Uterus (tissue), 4 donors: ENCODE data around the gene INMT. TPM values are rescaled to one million over a fixed set of nuclear protein-coding genes. Genes with fewer than 3 reads are reported as not detected.

Experiments
- DNase-seq, 2 donors: peaks; one replicate each; pipeline ENCODE4 v3.0.0-alpha.2; 2019 to 2020
- H3K27ac ChIP-seq, 2 donors: fragments of 200-600 bp; sonication (generic); 1 replicate in 1 of 2; 2 replicates in 1 of 2; pipeline ENCODE4 v1.5.1; 2016 to 2018
- H3K27me3 ChIP-seq, 2 donors: fragments of 200-600 bp; sonication (generic); one replicate each; pipeline ENCODE4 v1.5.1; 2018 to 2019; ENCODE audit warnings: control low read depth in 1 of 2
- H3K36me3 ChIP-seq, 2 donors: fragments of 200-600 bp; sonication (generic); one replicate each; pipeline ENCODE4 v1.5.1; 2019; ENCODE audit warnings: control low read depth in 1 of 2
- H3K4me1 ChIP-seq, 2 donors: fragments of 200-600 bp; sonication (generic); one replicate each; pipeline ENCODE4 v1.5.1; 2018 to 2019; ENCODE audit warnings: control low read depth in 1 of 2
- H3K4me3 ChIP-seq, 2 donors: fragments of 200-600 bp; sonication (generic); 1 replicate in 1 of 2; 2 replicates in 1 of 2; pipeline ENCODE4 v1.5.1; 2018 to 2019; ENCODE audit warnings: mild to moderate bottlenecking in 1 of 2
- H3K9me3 ChIP-seq, 2 donors: fragments of 200-600 bp; sonication (generic); one replicate each; pipeline ENCODE4 v1.5.1; 2019; ENCODE audit warnings: control low read depth in 1 of 2
- POLR2A ChIP-seq, 2 donors: fragments of 450-650 bp; IDR thresholded peaks; one replicate each; pipeline ENCODE4 v1.6.1; 2016; ENCODE audit warnings: antibody characterized with exemption in 2 of 2, mild to moderate bottlenecking in 1 of 2, moderate library complexity in 1 of 2
- intact Hi-C: fragments of 100-400 bp; cut with DNase I; formaldehyde crosslinking; loops from one replicate; pipeline ENCODE4 v1.15.1; 2023; ENCODE audit warnings: low total_unique reads
- total RNA-seq, 4 donors: library from RNA; depleted of rRNA in 3 of 4; stranded (reverse); fragments of >200 nt in 3 of 4; gene quantifications; one replicate each; pipeline versions ENCODE4 v1.1.0 to v1.2.4, GENCODE V29; 2014 to 2023
- TF ChIP-seq, protein P1 (sequence below), 4 experiments: fragments of 200-600 bp in 2 of 4; fragments of 450-650 bp in 2 of 4; sonication (generic) in 2 of 4; IDR thresholded peaks; one replicate each; pipeline ENCODE4 v1.5.1; 2016 to 2019; ENCODE audit warnings: antibody characterized with exemption in 4 of 4, mild to moderate bottlenecking in 2 of 4, moderate library complexity in 1 of 4
- donor health status: DM: yes; HTN: yes; CAD: no.

The INMT gene
- total RNA-seq, 4 donors from 2014 or later, result 6.5 to 29.2 (median 20.0) TPM

DNA sequence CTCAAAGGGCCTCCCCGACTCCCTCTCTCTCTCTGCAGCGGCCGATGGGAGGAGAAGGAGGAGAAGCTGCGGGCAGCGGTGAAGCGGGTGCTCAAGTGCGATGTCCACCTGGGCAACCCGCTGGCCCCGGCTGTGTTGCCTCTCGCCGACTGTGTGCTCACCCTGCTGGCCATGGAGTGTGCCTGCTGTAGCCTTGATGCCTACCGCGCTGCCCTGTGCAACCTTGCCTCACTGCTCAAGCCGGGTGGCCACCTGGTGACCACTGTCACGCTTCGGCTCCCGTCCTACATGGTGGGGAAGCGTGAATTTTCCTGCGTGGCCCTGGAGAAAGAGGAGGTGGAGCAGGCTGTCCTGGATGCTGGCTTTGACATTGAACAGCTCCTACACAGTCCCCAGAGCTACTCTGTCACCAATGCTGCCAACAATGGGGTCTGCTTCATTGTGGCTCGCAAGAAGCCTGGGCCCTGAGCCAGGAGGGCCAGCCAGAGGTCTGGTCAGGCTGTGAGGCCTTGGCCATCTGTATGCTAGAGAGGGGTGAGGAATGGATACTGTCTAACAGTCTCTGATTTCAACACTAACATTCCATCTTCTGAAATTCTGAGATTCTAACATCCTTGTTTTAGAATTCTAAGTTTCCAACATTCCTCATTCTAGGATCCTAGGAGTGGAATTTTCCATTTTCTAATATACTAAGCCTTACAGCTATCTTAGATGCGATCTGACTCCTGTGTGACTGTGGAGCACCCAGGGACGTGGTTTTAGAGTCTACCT, 3.6 kb downstream of the INMT start:
- no peaks in the 10 kb centered on the region for H3K36me3 ChIP-seq
- no peak overlapping the region for H3K4me3 ChIP-seq
- H3K27me3 ChIP-seq, result no peaks in the 10 kb centered on the region
- intact Hi-C loops, result no loop called here
- no peak for TF ChIP-seq POLR2A (IDR thresholded peaks at IDR 0.05)
- TF ChIP-seq, protein P1, sequence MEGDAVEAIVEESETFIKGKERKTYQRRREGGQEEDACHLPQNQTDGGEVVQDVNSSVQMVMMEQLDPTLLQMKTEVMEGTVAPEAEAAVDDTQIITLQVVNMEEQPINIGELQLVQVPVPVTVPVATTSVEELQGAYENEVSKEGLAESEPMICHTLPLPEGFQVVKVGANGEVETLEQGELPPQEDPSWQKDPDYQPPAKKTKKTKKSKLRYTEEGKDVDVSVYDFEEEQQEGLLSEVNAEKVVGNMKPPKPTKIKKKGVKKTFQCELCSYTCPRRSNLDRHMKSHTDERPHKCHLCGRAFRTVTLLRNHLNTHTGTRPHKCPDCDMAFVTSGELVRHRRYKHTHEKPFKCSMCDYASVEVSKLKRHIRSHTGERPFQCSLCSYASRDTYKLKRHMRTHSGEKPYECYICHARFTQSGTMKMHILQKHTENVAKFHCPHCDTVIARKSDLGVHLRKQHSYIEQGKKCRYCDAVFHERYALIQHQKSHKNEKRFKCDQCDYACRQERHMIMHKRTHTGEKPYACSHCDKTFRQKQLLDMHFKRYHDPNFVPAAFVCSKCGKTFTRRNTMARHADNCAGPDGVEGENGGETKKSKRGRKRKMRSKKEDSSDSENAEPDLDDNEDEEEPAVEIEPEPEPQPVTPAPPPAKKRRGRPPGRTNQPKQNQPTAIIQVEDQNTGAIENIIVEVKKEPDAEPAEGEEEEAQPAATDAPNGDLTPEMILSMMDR (IDR thresholded peaks at IDR 0.05), result no peak
- peak overlapping the region in 1 of 2 donors; percentile 24 for H3K27ac ChIP-seq
- peak; percentile 61 to 71 for DNase-seq
- H3K9me3 ChIP-seq, result no peaks in the 10 kb centered on the region
- peaks cover 0 to 7% of the 10 kb centered on the region in 2 donors for H3K4me1 ChIP-seq

DNA sequence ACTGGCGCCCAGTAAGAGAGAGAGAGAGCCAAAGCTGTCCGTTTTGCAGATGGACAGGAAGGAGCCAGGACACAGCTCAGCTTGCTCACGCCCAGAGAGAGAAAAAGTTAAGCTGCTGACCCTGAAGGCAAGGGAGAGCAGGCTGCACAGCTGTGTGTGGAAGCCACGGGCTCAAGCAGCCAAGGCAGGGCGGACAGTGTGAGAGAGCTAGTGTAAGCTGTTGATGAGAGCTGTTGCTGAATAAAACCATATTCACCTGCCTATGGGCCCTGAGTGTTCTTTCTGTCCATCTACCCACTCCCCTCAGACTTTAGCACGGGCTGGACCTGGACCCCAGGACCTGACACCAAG, 5.4 kb downstream of the INMT start:
- Histone ChIP-seq H3K9me3 (no peaks in the 10 kb centered on the region), H3K4me3 (no peak overlapping the region), H3K36me3 (no peaks in the 10 kb centered on the region), H3K27ac (peak overlapping the region in 1 of 2 donors; percentile 28), H3K27me3 (no peaks in the 10 kb centered on the region), H3K4me1 (no peaks in the 10 kb centered on the region)
- intact Hi-C loops, result no loop called here
- DNase-seq, result no peak
- TF ChIP-seq POLR2A (IDR thresholded peaks at IDR 0.05), result no peak
- TF ChIP-seq, protein P1 (IDR thresholded peaks at IDR 0.05), result no peak

DNA sequence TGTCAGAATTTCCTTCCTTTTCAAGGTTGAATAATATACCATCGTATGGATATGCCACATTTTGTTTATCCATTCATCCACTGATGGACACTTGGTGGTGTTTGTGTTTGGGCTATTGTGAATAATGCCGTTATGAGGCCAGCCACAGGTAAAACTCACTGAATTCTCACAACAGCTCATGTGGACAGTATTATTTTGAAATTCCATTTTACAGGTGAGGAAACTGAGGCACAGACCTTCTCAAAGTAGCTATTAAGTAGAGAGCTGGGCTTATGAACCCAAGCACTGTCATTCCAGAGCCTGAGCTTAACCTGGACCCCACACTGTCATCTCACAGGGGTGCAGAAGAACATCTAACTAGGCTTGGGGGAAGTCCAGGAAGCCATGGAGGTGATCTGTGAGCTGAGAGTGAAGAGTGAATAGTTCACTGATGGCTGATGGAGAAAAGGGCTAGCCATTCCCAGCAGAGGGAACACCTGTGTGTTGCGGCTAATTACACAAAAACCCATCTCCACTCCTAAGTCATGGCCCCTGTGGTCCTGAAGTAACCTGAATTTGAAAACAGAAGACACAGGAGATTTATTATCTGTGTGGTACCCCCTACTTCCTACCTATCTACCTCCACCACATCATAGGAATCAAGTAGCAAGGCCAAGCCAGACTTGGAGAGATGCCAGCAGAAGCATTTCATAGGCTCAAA, 8.7 kb downstream of the INMT start:
- TF ChIP-seq, protein P1 (IDR thresholded peaks at IDR 0.05), result no peak
- TF ChIP-seq POLR2A (IDR thresholded peaks at IDR 0.05), result no peak
- DNase-seq, result peak; percentile 46 to 53
- Histone ChIP-seq H3K9me3 (no peaks in the 10 kb centered on the region), H3K27ac (peak overlapping the region in 1 of 2 donors; percentile 12), H3K27me3 (no peaks in the 10 kb centered on the region), H3K4me1 (no peaks in the 10 kb centered on the region), H3K36me3 (no peaks in the 10 kb centered on the region), H3K4me3 (no peak overlapping the region)
- intact Hi-C loops, result no loop called here

DNA sequence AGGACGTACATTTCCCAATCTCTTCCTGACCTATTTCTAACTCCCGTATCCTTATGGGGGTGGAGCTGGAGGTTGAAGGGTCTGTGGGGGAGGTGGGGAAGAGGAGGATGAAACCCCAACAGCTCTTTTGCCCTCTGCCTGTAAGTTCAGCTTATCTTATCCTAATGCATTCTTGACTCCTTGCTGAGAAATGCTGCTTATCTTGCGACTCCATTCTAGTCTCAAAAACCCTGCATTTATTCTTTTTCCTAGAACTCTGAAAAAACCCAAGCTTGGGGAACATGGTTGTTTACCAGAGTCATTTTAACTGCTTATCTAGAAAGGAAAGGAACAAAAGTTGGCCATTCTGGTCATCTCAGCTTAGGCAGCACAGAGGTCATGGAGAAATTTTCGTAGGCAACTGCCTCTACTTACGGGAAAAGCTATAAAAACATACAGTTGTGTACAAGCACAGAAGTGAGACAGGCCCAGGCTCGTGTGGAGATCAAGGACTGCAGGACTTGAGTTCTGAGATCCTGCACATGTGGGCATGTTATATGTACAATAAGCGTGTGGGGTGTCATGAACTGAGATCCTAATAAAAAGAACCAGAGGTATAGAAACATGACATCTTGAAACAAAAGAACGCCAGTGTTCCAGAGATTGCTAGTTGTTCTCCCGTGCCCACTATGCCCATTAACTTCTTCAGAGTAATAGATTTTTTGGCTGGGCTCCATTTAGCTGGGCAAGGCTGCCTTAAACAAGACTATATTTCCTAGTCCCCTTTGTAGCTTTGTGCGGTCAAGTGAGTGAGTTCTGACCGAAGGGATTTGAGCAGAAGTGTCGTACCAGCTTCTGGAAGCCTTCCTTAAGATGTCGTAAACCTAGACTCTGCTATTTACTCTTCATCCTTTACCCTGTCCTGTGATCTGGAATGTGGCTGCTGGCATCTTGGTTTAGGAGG, 9.6 kb downstream of the INMT start:
- TF ChIP-seq, protein P1 (IDR thresholded peaks at IDR 0.05), result no peak
- TF ChIP-seq POLR2A (IDR thresholded peaks at IDR 0.05), result no peak
- peak in 1 of 2 donors; percentile 7 for DNase-seq
- no peaks in the 10 kb centered on the region for H3K9me3 ChIP-seq
- no peak overlapping the region for H3K4me3 ChIP-seq
- peak overlapping the region; percentile 12 to 20 for H3K27ac ChIP-seq
- no peaks in the 10 kb centered on the region for H3K4me1 ChIP-seq
- no peaks in the 10 kb centered on the region for H3K27me3 ChIP-seq
- intact Hi-C loops, result no loop called here
- no peaks in the 10 kb centered on the region for H3K36me3 ChIP-seq
